Activated gamma-delta T cell treated with anti-CD3 and anti-CD28 coated beads, Interleukin-2, amount 50 U/mL, for 16 hours (primary cell): ENCODE data around the gene ZBED2.
"Not testable (repeated sequence)": the region's sequence is repeated elsewhere in the genome, so short reads cannot be mapped to it uniquely, and the experiment has no call there.

Experiments used
- DNase-seq: peaks from one replicate; pipeline ENCODE4 v3.0.0-alpha.2; 2020; ENCODE audit warnings: low read depth

The ZBED2 gene, protein sequence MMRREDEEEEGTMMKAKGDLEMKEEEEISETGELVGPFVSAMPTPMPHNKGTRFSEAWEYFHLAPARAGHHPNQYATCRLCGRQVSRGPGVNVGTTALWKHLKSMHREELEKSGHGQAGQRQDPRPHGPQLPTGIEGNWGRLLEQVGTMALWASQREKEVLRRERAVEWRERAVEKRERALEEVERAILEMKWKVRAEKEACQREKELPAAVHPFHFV

DNA sequence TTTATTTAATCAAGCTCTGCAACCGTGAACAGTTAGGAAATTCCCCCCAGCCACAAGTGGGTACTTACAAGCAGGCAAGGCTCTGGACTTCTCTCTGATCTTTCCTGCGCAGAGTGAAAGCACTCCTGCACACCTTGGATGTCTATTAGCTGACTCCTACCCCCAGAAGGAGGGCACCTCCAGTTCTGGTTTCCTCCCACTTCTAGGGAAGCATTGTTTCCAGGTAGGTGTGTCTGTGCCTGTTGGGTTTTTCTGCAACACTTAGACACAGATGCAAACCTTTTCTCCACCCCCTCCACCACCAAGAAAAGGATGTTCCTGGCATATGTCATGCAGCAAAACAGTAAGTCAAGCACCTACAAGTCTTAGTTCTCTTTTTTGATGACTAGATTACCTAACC lies at the start of gene ZBED2:
TSS of gene ZBED2 (minus strand) at position 115 of the 400 bp plus-strand sequence. CDS start 1,145 bp downstream, outside the sequence.
- no peak for DNase-seq

DNA sequence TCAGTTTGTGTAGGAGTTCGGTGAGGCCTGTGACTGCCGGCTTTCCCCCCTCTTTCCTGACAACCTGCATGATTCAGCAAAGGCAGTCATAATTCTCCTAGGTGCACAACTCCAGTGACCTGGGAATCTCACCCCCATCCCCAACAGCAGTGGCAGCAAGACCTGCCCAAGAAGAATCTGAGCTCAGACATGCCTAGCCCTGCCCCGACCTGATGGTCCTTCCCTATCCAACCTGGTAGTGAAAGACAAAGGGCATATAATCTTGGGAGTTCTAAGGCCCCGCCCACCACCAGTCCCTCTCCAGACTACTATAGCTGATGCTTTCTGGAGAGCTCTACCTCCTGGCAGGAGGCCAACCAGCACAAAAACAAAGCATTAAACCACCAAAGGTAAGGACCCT lies 44.2 kb upstream of the ZBED2 start:
- DNase-seq = no peak

DNA sequence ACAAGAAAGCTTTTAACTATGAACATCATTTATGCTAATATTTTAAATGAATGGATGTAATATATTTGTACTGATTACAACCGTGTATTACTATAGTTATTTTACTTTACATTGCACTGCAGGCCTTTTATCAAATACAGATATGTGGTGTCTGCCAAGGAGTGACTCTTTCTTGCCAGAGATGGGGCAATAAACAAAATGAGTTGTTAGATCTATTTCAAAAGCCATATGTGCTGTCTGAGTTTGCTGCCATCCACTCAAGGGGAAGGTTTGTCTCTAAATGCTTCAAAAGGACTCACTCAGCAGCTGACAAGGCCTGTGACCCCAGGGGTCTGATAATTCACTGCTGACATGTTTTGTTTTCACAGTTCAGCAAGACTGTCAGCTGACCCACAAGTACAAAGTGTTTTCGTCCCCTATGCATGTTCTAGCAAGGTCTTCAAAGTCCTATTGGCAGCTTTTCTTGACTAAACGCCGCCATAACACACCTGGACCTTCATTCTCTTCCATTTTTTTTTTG lies 41.3 kb upstream of the ZBED2 start:
- no peak for DNase-seq

DNA sequence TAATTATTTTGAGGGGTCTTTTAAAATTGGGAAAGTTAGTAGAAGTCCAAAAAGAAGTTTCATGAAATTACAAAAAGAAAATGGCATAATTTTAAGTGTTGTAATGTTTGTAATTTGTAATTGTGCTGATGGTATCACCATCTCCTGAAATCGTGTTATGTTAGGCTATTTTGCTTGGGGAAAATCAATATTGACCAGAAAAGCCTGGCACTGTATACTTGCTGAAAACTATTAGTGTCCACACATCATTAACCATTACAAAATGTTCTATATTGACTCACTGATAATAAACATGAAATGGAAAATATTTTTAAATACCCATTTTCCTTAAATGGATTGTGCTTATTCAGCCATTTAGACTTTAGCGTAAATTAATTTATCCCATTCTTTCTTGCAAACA lies 40.3 kb upstream of the ZBED2 start:
- no peak for DNase-seq

DNA sequence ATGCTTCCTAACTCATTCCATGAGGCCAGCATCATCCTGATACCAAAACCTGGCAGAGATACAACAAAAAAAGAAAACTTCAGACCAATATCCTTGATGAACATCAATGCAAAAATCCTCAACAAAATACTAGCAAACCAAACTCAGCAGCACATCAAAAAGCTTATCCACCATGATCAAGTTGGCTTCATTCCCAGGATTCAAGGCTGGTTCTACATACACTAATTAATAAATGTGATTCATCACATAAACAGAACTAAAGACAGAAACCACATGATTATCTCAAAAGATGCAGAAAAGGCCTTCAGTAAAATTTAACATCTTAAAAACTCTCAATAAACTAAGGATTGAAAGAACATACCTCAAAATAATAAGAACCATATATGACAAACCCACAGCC lies 35.5 kb upstream of the ZBED2 start:
- DNase-seq = not testable (repeated sequence)

DNA sequence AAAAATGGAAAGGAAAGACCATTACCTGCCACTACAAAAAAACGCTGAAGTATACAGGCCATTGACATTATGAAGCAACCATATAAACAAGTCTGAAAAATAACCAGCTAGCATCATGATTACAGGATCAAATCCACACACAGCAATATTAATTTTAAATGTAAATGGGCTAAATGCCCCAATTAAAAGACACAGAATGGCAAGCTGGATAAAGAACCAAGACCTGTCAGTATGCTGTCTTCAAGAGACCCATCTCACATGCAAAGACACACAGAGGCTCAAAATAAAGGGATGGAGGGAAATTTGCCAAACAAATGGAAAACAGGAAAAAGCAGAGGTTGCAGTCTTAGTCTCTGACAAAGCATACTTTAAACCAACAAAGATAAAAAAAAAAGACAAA lies 33.9 kb upstream of the ZBED2 start:
- not testable (repeated sequence) for DNase-seq

DNA sequence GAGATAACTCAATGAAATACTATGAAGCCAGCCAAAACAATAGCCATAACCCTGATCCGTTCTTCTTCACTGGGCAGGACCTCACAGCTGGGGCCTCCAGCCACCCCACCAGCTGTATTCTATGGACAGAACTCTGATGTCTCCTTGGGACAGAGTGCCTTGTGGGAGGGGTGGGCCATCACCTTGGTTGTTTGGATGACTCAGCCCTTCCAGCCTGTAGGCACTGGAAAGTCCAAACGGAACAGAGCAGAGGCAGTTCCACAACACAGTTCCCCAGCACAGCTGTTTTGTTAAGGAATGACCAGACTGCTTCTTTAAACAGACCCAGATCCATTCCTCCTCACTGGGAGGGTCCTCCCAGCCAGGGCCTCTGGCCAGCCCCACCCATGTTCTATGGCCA lies 31.9 kb upstream of the ZBED2 start:
- DNase-seq = no peak

DNA sequence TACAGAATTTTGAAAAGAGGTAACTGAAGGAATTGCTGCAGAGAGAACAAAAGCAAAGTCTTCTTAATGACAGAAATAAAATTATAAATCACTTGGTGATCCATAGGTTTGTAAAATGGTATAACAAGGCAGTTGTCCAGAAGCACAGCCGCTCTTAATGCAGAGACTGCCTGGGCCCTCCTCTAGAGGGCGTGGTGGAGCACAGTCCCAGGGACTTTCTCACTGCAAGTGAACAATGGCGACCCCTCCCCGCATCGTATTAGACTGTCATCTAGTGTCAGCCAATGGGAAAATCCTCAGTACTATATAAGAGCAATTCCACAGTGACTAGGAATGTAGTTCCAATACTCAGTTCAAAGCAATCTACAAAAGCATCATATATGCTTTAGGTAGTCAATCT lies 26.4 kb upstream of the ZBED2 start:
- no peak for DNase-seq

DNA sequence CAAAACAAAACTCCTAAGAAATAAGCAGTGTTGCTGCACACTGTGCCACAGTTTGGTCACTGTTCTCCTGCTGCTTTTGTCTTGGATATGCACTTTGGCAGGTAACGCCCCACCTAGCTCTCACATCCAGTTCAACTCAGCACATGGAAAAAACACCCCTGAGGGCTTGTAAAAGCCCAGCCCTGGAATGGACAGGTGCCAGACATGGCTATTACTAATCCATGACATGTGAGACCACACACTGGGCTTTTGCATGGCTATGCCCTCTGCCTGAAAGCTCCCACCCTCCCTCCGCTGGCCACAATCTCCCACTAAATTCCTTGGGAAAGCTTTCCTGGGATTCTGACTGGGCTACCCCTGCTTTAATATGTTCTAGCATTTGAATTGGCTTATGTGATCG lies 24.7 kb upstream of the ZBED2 start:
- no peak for DNase-seq

DNA sequence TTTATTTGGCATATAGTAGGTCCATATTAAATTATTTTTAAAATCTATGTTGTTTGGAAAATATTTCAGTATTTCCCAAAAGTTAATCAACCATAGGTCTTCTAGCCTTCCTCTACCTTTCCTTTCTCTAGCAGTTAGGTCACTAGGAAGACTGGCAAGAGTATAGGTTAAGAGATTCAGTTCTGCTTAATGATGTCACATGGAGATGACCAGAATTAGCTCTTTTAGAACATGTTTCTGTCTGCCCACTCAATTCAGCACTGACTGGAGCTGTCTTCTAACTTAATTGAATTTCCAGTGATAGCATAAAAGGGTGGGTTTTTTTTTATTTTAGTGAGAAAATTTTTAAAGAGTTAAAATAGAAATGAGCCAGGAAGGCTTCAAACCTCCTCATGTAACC lies 23.8 kb upstream of the ZBED2 start:
- no peak for DNase-seq

DNA sequence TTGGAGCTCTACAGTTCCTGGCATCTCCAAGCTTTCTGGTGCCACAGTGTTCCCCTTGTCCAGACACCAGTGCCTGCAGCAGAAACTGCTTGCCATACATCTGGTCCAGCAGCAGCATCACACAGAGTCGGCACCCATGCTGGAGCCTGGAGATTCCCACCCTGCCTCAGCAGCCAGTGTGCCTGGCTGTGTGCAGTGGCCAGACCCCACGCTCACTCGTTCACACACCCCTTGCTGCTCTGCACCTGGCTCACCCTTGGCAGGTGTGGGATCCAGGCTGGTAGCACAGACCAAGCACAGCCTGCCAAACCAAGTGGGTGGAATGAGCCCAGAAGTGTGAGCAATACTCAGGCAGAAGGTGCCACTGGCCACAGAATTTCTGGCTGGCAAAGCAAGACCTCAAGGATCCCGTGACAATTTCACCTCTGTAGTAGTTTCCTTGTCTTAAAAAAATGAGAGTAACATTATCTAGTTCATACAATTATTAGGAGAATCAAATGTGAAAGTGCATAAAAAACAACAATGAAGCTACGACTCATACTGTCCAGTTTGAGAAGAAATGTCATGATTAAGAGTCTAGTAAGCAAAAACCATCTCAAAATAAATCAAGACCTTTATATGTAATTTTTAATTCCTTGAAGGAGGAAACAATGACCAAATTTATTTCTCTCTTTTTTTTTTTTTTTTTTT lies 22.9 kb upstream of the ZBED2 start:
- DNase-seq = no peak

DNA sequence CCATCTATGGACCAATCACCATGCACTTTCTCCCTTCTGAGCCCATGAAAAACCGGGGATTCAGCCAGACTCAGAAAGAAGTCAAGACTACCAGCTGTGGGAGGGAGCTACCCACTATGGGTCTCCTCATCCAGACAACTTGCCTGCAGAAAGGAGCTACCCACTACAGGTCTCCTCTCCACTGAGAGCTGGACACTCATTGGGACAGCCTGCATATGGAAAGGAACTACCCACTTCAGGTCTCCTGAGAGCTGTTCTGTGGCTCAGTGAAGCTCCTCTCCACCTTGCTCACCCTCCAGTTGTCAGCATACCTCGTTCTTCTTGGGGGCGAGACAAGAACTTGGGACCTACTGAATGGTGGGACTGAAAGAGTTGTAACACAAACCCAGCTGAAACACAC lies 22.3 kb upstream of the ZBED2 start:
- no peak for DNase-seq

DNA sequence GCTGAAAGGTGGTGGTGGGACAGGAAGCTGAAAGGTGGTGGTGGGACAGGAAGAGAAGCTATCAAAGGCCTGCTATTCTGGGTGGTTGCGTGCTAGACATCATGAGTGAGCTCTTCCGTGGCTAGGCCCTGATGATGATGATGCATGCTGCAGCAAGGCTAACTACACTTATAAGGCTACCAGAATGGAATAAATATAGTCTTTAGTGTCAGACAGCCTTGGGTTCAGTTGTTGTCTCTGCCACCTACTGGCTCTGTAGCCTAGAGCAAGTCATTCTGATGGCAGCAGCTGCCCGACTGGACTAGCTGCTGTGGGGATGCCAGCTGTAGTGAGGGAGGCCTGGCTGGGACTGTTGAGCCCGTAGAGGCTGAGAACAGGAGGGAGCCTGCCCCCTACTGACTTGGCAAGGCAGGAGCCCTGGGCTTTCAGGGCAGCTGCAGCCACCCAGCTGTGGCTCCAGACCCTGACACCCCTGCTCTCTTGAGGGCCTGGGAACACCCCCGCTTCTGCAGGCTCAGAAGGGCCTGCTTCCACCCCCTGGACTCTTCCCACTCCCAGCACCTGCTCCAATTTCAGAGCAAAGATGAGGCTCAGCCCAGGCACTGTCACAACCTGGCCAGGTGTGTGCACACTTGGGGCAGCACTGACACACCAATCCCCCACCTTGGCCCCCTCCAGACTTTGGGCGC lies 21.4 kb upstream of the ZBED2 start:
- peak; percentile 55 for DNase-seq

DNA sequence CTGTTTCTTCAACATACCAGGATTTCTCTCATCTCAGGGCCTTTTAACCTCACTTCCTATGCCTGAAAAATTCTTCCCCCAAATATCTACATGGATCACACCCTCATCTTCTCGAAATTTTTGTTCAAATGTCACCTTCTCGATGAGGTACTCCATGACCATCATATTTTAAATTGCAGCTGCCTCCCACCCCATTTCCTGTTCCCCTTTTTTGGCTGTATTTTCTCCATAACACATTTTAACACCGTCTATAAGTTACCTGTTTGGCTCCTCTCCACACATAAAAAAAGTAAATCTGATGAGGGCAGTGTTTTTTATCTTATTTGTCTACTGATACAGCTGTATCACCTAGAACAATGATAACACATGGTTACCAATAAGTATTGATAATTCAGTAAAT lies 20.7 kb upstream of the ZBED2 start:
- no peak for DNase-seq

DNA sequence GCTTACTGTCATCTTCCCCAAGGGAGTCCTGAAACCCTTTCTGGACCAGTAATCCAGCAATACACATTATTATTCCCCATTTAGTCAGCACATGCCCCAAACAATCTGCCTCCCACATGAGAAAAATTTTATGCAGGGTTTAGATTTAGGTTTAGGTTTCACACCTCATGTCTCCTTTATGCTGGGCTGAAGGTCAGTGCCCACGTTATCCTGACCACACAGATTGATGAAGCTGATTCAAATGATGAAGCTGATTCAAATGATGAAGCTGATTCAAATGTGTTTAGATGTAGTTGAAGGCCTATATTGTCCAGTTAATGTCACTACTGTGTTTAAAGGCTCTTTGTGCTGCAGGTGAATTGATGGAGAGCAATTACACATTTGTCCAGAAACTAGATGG lies 18.1 kb upstream of the ZBED2 start:
- DNase-seq = no peak

DNA sequence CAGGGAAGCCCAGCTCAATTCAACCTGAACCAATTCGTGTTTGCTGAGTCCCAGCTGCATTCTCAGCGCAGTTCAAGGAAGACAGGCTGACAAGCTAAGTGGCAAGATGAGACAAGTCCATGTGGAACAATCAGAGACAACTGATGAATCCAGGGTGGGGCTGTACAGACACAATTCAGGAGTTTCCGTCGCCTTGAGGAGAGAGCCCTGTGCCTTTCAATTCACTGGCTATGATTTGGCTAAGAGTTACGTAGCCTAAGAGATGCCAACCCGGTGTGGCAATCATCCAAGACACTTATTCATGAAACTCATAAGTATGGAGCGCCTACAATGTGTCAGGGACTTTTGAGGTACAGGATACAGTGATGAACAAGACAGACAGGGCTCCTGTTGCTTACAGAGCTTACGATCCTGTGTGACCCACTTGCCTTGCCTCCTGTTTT lies 15.5 kb upstream of the ZBED2 start:
- DNase-seq = no peak

DNA sequence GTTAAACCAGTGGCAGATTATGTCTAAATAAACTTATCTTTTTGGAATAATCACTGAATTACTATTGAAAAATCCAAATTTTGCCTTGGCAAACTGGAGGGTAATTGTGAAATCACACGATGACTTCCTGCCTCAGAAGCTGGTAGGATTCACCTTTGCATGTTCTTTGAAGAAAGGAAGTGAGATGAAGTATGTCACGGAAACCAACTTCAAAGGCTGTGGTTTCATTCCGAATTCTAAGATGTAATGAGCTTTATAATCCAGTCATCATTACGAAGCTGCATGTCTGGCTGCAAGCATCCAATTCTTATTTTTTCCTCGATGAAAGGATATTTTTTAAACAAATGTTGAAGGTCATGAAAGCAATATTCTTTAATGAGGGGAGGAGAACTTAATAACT lies 15.0 kb upstream of the ZBED2 start:
- peak; percentile 23 for DNase-seq

DNA sequence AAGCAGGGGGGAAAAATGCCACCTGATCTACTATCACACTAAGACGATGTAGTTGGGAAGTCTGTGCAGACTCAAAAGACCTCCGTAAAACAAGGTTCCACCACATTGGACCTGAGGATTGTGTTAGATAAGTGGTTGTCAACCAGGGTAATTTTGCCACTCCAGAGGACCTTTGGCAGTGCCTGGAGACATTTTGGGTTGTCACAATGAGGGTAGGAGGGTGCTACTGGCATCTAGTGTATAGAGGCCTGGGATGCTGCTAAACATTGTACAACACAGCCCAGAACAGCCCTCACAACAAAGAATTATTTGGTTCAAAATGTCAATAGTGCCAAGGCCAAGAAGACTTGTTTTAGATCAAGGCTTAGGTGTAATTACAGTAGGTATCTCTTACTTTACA lies 14.6 kb upstream of the ZBED2 start:
- no peak for DNase-seq

DNA sequence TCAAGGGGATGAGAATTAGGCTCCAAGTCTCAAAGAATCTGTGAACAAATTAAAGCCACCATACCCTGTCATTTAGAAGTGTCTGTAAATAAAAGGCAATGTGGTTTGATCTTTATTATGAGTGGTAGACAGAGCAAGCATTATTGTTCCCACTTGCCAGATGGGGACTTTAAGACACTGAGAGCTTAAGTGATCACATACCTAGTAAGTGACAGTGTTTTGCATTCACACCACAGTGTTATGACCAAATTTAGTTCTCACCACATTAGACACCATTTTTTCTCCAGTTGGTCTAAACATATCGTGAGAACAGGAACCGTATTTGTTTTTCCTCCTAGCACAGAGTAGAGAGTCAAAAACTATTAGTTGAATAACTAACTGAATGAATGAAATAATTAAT lies 13.2 kb upstream of the ZBED2 start:
- no peak for DNase-seq

DNA sequence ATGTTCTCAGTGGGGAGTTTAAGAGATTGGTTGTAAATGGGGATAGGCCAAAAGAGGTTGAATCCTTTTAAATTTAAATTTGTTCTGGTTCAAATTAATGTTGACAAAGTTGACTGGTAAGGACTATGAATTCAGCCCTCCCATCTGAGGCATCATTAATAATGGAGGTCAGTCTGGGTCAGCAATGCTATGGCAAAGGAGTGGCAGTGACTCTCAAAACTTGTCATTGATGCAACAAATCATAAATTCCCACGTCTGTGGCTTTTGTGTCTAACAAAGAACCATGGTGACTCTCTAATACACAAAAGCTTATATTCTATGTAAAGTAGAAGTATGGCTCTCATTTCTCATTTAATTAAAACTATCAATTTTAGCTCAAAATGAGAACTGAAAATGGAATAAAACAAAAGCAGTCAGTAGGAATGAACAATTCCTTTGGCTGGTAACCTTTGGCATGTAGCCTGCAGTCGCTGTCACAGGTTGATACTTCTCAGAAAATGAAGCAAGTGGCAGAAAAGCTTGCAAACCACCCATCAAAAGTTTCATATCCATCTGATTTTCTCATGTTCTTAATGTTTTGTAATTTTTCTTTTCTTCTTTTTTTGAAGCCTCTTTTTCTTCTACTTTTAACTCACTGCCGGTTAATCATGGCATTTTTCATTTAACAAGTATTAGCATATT lies 12.2 kb upstream of the ZBED2 start:
- no peak for DNase-seq

DNA sequence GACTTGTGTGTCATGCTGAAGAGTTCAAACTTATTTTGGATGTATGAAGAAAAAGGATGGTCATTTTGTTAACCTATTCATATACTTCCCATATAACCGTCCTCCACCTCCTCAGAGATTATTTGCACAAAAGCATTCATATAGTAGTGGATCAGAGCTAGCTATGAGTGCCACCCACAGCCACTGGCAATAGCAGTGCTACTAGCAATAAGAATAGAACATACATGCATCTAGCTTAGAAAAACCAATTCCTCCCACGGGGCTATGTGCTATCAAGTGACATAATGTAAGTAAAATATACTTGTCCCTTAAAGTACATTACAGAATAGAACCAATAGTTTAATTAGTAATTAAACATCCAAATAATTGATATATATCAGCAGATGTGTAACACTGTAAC lies 10.3 kb upstream of the ZBED2 start:
- DNase-seq = no peak

DNA sequence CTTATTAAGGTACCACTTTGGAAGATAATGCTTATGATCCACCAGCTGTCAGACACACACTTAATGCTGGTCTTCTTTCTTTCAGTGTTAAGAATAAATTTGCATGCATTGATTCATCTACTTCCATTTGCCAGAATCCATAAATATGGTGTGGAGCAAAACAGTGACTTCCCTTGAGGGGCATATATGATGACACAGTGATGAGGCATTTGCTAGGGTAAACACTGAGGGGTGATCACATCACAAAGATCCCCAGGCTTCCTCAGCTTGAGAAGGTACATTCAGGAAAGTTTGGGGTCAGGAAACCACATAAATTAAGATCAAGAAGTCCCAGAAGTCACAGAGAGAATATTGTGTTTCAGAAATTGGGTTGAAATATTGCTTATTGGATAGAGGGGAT lies 9.9 kb upstream of the ZBED2 start:
- DNase-seq = no peak

DNA sequence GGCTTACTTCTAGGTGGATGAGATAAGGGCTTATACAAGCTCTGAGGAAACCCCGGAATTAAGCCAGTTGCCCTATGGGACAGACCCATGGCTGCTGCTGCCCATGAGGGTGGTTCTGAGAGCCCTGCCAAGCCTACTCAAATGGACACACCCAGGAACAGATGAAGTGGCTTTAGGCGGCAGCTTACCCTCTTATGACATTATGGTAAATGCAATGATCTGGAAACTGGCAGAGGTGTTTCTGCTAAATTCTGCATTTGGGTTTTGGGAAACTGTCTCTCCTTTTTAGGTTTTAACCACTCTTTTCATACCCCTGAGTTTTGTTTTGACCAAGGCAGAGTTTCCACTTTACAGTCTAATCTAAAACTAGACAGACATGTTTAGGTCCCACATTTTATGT lies 9.0 kb upstream of the ZBED2 start:
- DNase-seq = no peak
